ENCODE measurements around the gene PCNX2.

The PCNX2 gene

DNA sequence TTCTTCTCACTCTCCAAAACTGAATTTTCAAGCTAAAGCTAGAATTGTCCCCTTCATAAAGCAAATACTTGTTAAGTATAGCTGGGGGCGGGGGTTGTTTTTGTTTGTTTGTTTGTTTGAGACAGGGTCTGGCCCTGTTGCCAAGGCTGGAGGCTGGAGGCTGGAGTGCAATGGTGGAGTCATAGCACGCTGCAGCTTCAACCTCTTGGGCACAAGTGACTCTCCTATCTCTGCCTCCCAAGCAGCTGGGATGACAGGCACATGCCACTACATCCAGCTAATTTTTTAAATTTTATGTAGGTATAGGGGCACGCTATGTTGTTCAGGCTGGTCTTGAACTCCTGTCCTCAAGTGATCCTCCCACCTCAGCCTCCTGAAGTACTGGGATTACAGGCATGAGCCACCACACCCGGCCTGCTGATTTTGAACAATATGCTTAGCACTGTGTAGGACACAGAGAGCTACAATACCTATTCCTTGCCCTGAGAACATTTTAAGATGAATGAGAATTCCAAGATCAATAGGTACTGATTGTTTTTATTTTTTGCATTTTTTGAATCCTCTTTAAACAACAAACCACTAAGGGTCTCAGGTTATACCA lies 42.2 kb downstream of the PCNX2 start:
- TF ChIP-seq CREB1 (IDR thresholded peaks at IDR 0.05; ENCODE audit: low read depth) (no peak), EGR1 (IDR thresholded peaks at IDR 0.05) (no peak), ZBTB7A (IDR thresholded peaks at IDR 0.05; ENCODE audit: low read depth) (no peak), RAD21 (IDR thresholded peaks at IDR 0.05; ENCODE audit: low read depth) (no peak), EP300 (IDR thresholded peaks at IDR 0.05; ENCODE audit: borderline replicate concordance) (no peak), TCF12 (IDR thresholded peaks at IDR 0.05; ENCODE audit: low read depth) (no peak), USF1 (IDR thresholded peaks at IDR 0.05) (no peak), CEBPB (IDR thresholded peaks at IDR 0.05) (no peak), TAF1 (IDR thresholded peaks at IDR 0.05; ENCODE audit: low read depth) (no peak), YY1 (IDR thresholded peaks at IDR 0.05; ENCODE audit: low read depth) (no peak), FOXM1 (IDR thresholded peaks at IDR 0.05; ENCODE audit: borderline replicate concordance, low read depth) (no peak), MAX (IDR thresholded peaks at IDR 0.05) (no peak), NFIC (IDR thresholded peaks at IDR 0.05) (no peak), TEAD4 (IDR thresholded peaks at IDR 0.05) (no peak)
- TF ChIP-seq, protein P1, sequence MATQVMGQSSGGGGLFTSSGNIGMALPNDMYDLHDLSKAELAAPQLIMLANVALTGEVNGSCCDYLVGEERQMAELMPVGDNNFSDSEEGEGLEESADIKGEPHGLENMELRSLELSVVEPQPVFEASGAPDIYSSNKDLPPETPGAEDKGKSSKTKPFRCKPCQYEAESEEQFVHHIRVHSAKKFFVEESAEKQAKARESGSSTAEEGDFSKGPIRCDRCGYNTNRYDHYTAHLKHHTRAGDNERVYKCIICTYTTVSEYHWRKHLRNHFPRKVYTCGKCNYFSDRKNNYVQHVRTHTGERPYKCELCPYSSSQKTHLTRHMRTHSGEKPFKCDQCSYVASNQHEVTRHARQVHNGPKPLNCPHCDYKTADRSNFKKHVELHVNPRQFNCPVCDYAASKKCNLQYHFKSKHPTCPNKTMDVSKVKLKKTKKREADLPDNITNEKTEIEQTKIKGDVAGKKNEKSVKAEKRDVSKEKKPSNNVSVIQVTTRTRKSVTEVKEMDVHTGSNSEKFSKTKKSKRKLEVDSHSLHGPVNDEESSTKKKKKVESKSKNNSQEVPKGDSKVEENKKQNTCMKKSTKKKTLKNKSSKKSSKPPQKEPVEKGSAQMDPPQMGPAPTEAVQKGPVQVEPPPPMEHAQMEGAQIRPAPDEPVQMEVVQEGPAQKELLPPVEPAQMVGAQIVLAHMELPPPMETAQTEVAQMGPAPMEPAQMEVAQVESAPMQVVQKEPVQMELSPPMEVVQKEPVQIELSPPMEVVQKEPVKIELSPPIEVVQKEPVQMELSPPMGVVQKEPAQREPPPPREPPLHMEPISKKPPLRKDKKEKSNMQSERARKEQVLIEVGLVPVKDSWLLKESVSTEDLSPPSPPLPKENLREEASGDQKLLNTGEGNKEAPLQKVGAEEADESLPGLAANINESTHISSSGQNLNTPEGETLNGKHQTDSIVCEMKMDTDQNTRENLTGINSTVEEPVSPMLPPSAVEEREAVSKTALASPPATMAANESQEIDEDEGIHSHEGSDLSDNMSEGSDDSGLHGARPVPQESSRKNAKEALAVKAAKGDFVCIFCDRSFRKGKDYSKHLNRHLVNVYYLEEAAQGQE (IDR thresholded peaks at IDR 0.05; ENCODE audit: low read depth) = no peak

- TF ChIP-seq ZBTB7A (IDR thresholded peaks at IDR 0.05; ENCODE audit: low read depth) = no peak
Observed at GRCh38 chr1:233252441-233252840, 43.1 kb downstream of the PCNX2 start.

- TF ChIP-seq EGR1 (IDR thresholded peaks at IDR 0.05) (no peak), MAX (IDR thresholded peaks at IDR 0.05) (no peak), TEAD4 (IDR thresholded peaks at IDR 0.05) (no peak), ZBTB7A (IDR thresholded peaks at IDR 0.05; ENCODE audit: low read depth) (no peak), FOXM1 (IDR thresholded peaks at IDR 0.05; ENCODE audit: borderline replicate concordance, low read depth) (no peak), CEBPB (IDR thresholded peaks at IDR 0.05) (no peak), RAD21 (IDR thresholded peaks at IDR 0.05; ENCODE audit: low read depth) (no peak), TCF12 (IDR thresholded peaks at IDR 0.05; ENCODE audit: low read depth) (no peak), TAF1 (IDR thresholded peaks at IDR 0.05; ENCODE audit: low read depth) (no peak), USF1 (IDR thresholded peaks at IDR 0.05) (no peak), YY1 (IDR thresholded peaks at IDR 0.05; ENCODE audit: low read depth) (no peak), NFIC (IDR thresholded peaks at IDR 0.05) (no peak), CREB1 (IDR thresholded peaks at IDR 0.05; ENCODE audit: low read depth) (no peak)
- TF ChIP-seq, protein P1 (IDR thresholded peaks at IDR 0.05; ENCODE audit: low read depth) = no peak
Observed at GRCh38 chr1:233251201-233251720, 44.3 kb downstream of the PCNX2 start.

DNA sequence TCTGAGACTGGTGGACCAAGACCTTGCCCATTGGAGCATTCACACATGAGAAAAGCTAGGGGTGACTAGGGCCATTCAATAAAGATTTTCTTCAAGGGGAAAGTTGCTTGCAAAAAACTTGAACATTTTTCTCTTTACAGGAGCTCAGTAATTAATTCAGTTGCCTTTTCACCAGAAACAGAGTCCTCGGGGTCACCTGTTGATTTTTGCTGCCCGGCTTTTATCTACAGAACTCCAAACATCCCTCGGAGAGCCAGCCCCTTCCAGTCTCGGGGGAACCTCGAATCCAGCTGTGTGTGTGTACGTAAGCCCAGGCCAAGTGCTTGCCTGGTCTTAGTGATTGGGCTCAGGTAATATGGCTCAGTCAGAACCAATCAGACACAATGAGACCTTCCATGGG lies 47.5 kb downstream of the PCNX2 start:
- no peak for TF ChIP-seq NFIC (IDR thresholded peaks at IDR 0.05)
- TF ChIP-seq YY1 (IDR thresholded peaks at IDR 0.05; ENCODE audit: low read depth) = no peak
- TF ChIP-seq CREB1 (IDR thresholded peaks at IDR 0.05; ENCODE audit: low read depth) = no peak
- TF ChIP-seq, protein P1 (IDR thresholded peaks at IDR 0.05; ENCODE audit: low read depth) = no peak
- TF ChIP-seq USF1 (IDR thresholded peaks at IDR 0.05) = no peak
- TF ChIP-seq TEAD4 (IDR thresholded peaks at IDR 0.05) = no peak
- TF ChIP-seq EGR1 (IDR thresholded peaks at IDR 0.05) = no peak
